ENCODE measurements around the gene FAM24B.
"Not testable (repeated sequence)": the region's sequence is repeated elsewhere in the genome, so short reads cannot be mapped to it uniquely, and the experiment has no call there.

GRCh38 chr10:122903861-122904260 lies 24.5 kb upstream of the FAM24B start:
- not testable (repeated sequence) for TF ChIP-seq REST (IDR thresholded peaks at IDR 0.05; ENCODE audit: borderline replicate concordance); CTCF (IDR thresholded peaks at IDR 0.05; ENCODE audit: poor library complexity, severe bottlenecking); TAF1 (IDR thresholded peaks at IDR 0.05; ENCODE audit: low read depth); POLR2AphosphoS5 (IDR thresholded peaks at IDR 0.05); MXI1 (conservative IDR thresholded peaks at IDR 0.05; ENCODE audit: poor library complexity, severe bottlenecking); RAD21 (conservative IDR thresholded peaks at IDR 0.05); EZH2 (IDR thresholded peaks at IDR 0.05; ENCODE audit: borderline replicate concordance, insufficient read depth, low read length, poor library complexity, severe bottlenecking); EP300 (conservative IDR thresholded peaks at IDR 0.05; ENCODE audit: poor library complexity, severe bottlenecking); SMC3 (conservative IDR thresholded peaks at IDR 0.05; ENCODE audit: poor library complexity)

Measured in neural cell (in vitro differentiated cells).